ENCODE data around the gene CRLF1. TPM values are rescaled to one million over a fixed set of nuclear protein-coding genes. Genes with fewer than 3 reads are reported as not detected.

Gene CRLF1
- polyA plus RNA-seq (2013, experiment 1 of 2; ENCODE audit: insufficient read length): 5.9 TPM
- polyA plus RNA-seq (2013, experiment 2 of 2; ENCODE audit: insufficient read length): 7.6 TPM

GRCh38 chr19:18606281-18607225 is at the start of gene CRLF1:
Gene CRLF1, minus strand, starts transcription at chr19:18606799. Its CDS starts 143 bp downstream, at chr19:18606656.
- no peak for DNase-seq

GRCh38 chr19:18655173-18655844 is 48.7 kb upstream of the CRLF1 start:
- no peak for DNase-seq

GRCh38 chr19:18654469-18654868 is 47.9 kb upstream of the CRLF1 start:
- no peak for DNase-seq

GRCh38 chr19:18653853-18654252 is 47.3 kb upstream of the CRLF1 start:
- no peak for DNase-seq

GRCh38 chr19:18651733-18652132 is 45.1 kb upstream of the CRLF1 start:
- DNase-seq: no peak

- DNase-seq: no peak
Observed at GRCh38 chr19:18651300-18651699, 44.7 kb upstream of the CRLF1 start.

GRCh38 chr19:18650468-18651041 is 44.0 kb upstream of the CRLF1 start:
- peak; percentile 34 for DNase-seq

- peak; percentile 14 for DNase-seq
Observed at GRCh38 chr19:18650021-18650390, 43.4 kb upstream of the CRLF1 start.

- DNase-seq: peak; percentile 40
Observed at GRCh38 chr19:18649371-18650020, 42.9 kb upstream of the CRLF1 start.

GRCh38 chr19:18648973-18649315 is 42.3 kb upstream of the CRLF1 start:
- DNase-seq: no peak

GRCh38 chr19:18647807-18648206 is 41.2 kb upstream of the CRLF1 start:
- DNase-seq: no peak

- DNase-seq: no peak
Observed at GRCh38 chr19:18647371-18647767, 40.8 kb upstream of the CRLF1 start.

- no peak for DNase-seq
Observed at GRCh38 chr19:18646535-18647370, 40.2 kb upstream of the CRLF1 start.

GRCh38 chr19:18645035-18645511 is 38.5 kb upstream of the CRLF1 start:
- DNase-seq: no peak

- DNase-seq: no peak
Observed at GRCh38 chr19:18644196-18645034, 37.8 kb upstream of the CRLF1 start.

- no peak for DNase-seq
Observed at GRCh38 chr19:18639706-18640243, 33.2 kb upstream of the CRLF1 start.

GRCh38 chr19:18637673-18638630 is 31.4 kb upstream of the CRLF1 start:
- no peak for DNase-seq

- DNase-seq: no peak
Observed at GRCh38 chr19:18636969-18637629, 30.5 kb upstream of the CRLF1 start, which contains the start of gene KLHL26. Gene KLHL26, plus strand, starts transcription at chr19:18637028. Its CDS starts 27 bp downstream, at chr19:18637055.

Measured in fibroblast of skin of abdomen (primary cell).